DOHH2 (cell line): ENCODE data around the gene GYS1.
"Not testable (repeated sequence)": the region's sequence is repeated elsewhere in the genome, so short reads cannot be mapped to it uniquely, and the experiment has no call there.

Experiments
- H3F3A ChIP-seq: fragments of 200-600 bp; sonication (generic), shearing (Covaris generic); 2 replicates; pipeline ENCODE4 v1.6.0; 2016; ENCODE audit warnings: antibody characterized with exemption, mild to moderate bottlenecking; ENCODE audit not compliant: control insufficient read depth, insufficient read depth
- H3K27ac ChIP-seq: fragments of 200-600 bp; sonication (generic); 2 replicates; pipeline ENCODE4 v1.5.1; 2014; ENCODE audit warnings: low read depth, mild to moderate bottlenecking, low read length, moderate library complexity
- H3K27me3 ChIP-seq: fragments of 200-600 bp; sonication (generic); 2 replicates; pipeline ENCODE4 v1.6.1; 2014; ENCODE audit warnings: mild to moderate bottlenecking, low read length, mixed read lengths; ENCODE audit not compliant: control insufficient read depth
- H3K36me3 ChIP-seq: fragments of 200-600 bp; sonication (generic); 2 replicates; pipeline ENCODE4 v1.6.1; 2014; ENCODE audit warnings: mild to moderate bottlenecking, low read length, moderate library complexity, mixed read lengths; ENCODE audit not compliant: control insufficient read depth
- H3K4me1 ChIP-seq: fragments of 200-600 bp; sonication (generic); 2 replicates; pipeline ENCODE4 v1.6.1; 2014; ENCODE audit warnings: mild to moderate bottlenecking, low read length, mixed read lengths; ENCODE audit not compliant: control insufficient read depth
- H3K4me2 ChIP-seq: fragments of 200-600 bp; sonication (generic); 2 replicates; pipeline ENCODE4 v1.6.0; 2014; ENCODE audit warnings: mild to moderate bottlenecking, low read length, moderate library complexity
- H3K4me3 ChIP-seq: fragments of 200-600 bp; sonication (generic); 2 replicates; pipeline ENCODE4 v1.5.1; 2014; ENCODE audit warnings: mild to moderate bottlenecking, low read length, mixed read lengths
- H3K79me2 ChIP-seq: fragments of 200-600 bp; sonication (generic); 2 replicates; pipeline ENCODE4 v1.6.1; 2014; ENCODE audit warnings: mild to moderate bottlenecking, low read length, mixed read lengths; ENCODE audit not compliant: control insufficient read depth
- H3K9me2 ChIP-seq: fragments of 200-600 bp; sonication (generic); replicated peaks from 2 replicates; pipeline ENCODE4 v1.6.1; 2014; ENCODE audit warnings: mild to moderate bottlenecking, low read length, mixed read lengths; ENCODE audit not compliant: control insufficient read depth
- H3K9me3 ChIP-seq: fragments of 200-600 bp; sonication (generic); 2 replicates; pipeline ENCODE4 v1.6.1; 2014; ENCODE audit warnings: antibody characterized with exemption, low read length, mixed read lengths; ENCODE audit not compliant: control insufficient read depth, insufficient read depth
- H4K20me1 ChIP-seq: fragments of 200-600 bp; sonication (generic); 2 replicates; pipeline ENCODE4 v1.6.0; 2014; ENCODE audit warnings: low read depth, mild to moderate bottlenecking, antibody characterized with exemption, low read length, moderate library complexity; ENCODE audit not compliant: control insufficient read depth, insufficient read depth
- EZH2phosphoT487 ChIP-seq: fragments of 200-600 bp; sonication (generic); IDR thresholded peaks from 2 replicates; pipeline ENCODE4 v1.6.1; 2017; ENCODE audit warnings: borderline replicate concordance, mild to moderate bottlenecking, antibody characterized with exemption, low read length, moderate library complexity, mixed read lengths
- TF ChIP-seq, protein P1 (sequence below): fragments of 200-600 bp; sonication (generic); IDR thresholded peaks from one replicate; pipeline ENCODE4 v1.5.1; 2014; ENCODE audit warnings: antibody characterized with exemption, mild to moderate bottlenecking, low read depth, low read length; ENCODE audit not compliant: poor library complexity, severe bottlenecking

GYS1 gene

DNA sequence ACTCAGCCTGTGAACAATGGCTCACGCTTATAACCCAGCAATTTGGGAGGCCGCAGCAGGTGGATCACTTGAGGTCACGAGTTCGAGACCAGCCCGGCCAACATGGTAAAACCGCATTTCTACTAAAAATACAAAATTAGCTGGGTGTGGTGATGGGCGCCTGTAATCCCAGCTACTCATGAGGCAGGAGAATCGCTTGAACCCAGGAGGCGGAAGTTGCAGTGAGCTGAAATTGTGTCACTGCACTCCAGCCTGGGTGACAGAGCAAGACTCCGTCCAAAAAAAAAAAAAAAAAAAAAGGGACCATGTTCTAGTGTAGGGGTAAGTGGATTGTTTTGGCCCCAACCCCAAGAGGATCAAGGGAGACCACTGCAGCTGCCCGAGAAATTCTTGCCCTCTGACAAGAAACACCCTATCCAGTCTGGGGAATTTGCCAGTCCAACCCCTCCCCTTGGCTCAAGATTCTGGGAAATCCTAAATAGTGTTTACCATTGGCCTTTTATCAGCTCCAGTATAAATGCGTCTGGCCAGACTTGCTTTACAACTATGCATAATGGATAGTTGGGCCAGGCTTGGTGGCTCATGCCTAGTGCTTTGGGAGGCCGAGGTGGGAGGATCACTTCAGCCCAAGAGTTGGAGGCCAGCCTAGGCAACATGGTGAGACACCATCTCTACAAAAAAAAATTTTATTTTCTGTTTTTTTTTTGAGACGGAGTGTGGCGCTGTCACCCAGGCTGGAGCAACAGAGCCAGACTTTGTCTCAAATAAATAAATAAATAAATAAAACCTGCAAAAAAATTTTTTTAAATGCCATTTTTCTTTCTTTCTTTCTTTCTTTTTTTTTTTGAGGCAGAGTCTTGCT, 64.7 kb downstream of the GYS1 start:
- Histone ChIP-seq H3K27ac (no peak overlapping the region), H3F3A (peaks cover 8% of the 10 kb centered on the region), H4K20me1 (no peaks in the 10 kb centered on the region), H3K79me2 (no peaks in the 10 kb centered on the region), H3K4me3 (no peak overlapping the region), H3K9me3 (no peaks in the 10 kb centered on the region), H3K27me3 (peaks cover 3% of the 10 kb centered on the region; the same call in 1 of the 2 replicates), H3K36me3 (no peaks in the 10 kb centered on the region), H3K4me1 (peaks cover 7% of the 10 kb centered on the region), H3K4me2 (no peak overlapping the region), H3K9me2 (no peaks in the 10 kb centered on the region)
- TF ChIP-seq, protein P1, sequence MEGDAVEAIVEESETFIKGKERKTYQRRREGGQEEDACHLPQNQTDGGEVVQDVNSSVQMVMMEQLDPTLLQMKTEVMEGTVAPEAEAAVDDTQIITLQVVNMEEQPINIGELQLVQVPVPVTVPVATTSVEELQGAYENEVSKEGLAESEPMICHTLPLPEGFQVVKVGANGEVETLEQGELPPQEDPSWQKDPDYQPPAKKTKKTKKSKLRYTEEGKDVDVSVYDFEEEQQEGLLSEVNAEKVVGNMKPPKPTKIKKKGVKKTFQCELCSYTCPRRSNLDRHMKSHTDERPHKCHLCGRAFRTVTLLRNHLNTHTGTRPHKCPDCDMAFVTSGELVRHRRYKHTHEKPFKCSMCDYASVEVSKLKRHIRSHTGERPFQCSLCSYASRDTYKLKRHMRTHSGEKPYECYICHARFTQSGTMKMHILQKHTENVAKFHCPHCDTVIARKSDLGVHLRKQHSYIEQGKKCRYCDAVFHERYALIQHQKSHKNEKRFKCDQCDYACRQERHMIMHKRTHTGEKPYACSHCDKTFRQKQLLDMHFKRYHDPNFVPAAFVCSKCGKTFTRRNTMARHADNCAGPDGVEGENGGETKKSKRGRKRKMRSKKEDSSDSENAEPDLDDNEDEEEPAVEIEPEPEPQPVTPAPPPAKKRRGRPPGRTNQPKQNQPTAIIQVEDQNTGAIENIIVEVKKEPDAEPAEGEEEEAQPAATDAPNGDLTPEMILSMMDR, result no peak
- TF ChIP-seq EZH2phosphoT487, result no peak

DNA sequence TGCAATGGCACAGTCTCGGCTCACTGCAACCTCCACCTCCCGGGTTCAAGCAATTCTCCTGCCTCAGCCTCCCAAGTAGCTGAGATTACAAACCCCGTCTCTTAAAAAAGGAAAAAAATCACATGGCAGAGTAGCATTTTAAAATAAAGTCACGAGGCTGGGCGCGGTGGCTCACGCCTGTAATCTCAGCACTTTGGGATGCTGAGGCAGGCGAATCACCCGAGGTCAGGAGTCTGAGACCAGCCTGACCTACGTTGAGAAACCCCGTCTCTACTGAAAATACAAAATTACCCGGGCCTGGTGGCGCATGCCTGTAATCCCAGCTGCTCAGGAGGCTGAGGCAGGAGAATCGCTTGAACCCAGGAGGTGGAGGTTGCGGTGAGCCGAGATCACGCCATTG, 65.4 kb downstream of the GYS1 start:
- not testable (repeated sequence) for H3K27ac ChIP-seq, H3F3A ChIP-seq, H3K4me1 ChIP-seq, H3K36me3 ChIP-seq, H3K4me2 ChIP-seq, H3K9me2 ChIP-seq, H3K79me2 ChIP-seq, H3K4me3 ChIP-seq, H3K27me3 ChIP-seq, H3K9me3 ChIP-seq, H4K20me1 ChIP-seq

DNA sequence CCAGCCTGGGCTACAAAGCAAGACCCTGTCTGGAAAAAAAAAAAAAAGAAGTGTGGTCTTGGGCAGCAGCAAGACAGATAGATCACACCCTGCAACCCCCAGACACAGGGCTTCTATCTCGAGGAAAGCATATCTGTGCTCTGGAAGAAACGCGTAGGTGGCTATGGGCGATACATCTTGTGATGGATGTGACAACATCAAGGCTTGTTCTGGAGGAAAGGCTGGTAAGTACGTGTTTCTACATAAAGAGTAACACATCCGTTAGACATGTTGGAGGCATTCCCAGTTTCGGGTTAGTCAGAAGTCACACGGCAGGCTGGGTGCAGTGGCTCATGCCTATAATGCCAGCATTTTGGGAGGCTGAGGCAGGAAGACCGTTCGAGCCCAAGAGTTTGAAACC, 66.2 kb downstream of the GYS1 start:
- no peak overlapping the region for H3K27ac ChIP-seq
- H3K79me2 ChIP-seq, result no peaks in the 10 kb centered on the region
- H3K9me2 ChIP-seq, result no peaks in the 10 kb centered on the region
- H3K27me3 ChIP-seq, result no peaks in the 10 kb centered on the region
- H3K4me1 ChIP-seq, result no peaks in the 10 kb centered on the region
- no peaks in the 10 kb centered on the region for H4K20me1 ChIP-seq
- H3K4me3 ChIP-seq, result no peak overlapping the region
- H3K9me3 ChIP-seq, result no peaks in the 10 kb centered on the region
- H3F3A ChIP-seq, result 0 out of 2 replicates have a peak, but pooled peaks cover 2% of the 10 kb centered on the region
- H3K4me2 ChIP-seq, result no peak overlapping the region
- H3K36me3 ChIP-seq, result peaks cover 4% of the 10 kb centered on the region
- no peak for TF ChIP-seq EZH2phosphoT487
- TF ChIP-seq, protein P1, result no peak

DNA sequence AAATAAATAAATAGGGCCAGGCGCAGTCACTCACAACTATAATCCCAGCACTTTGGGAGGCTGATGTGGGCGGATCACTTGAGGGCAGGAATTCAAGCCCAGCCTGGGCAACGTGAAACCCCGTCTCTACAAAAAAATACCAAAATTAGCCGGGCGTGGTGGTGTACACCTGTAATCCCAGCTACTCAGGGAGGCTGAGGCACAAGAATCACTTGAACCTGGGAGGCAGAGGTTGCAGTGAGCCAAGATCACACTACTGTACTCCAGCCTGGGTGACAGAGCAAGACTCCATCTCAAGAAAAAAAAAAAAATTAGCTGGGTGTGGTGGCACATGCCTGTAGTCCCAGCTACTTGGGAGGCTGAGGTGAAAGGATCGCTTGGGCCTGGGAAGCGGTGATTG, 67.2 kb downstream of the GYS1 start:
- not testable (repeated sequence) for H3K9me2 ChIP-seq, H3K36me3 ChIP-seq, H3K4me1 ChIP-seq, H3K27ac ChIP-seq, H3F3A ChIP-seq, H3K79me2 ChIP-seq, H3K4me2 ChIP-seq, H3K27me3 ChIP-seq, H4K20me1 ChIP-seq, H3K9me3 ChIP-seq, H3K4me3 ChIP-seq
